HepG2 (cell line): ENCODE measurements around the gene NEK11. TPM values are rescaled to one million over a fixed set of nuclear protein-coding genes. Genes with fewer than 3 reads are reported as not detected.

Experiments used
- BRD4 ChIP-seq: sonication (generic); formaldehyde crosslinking; IDR thresholded peaks from 2 replicates; pipeline ENCODE4 v1.4.0; 2020; ENCODE audit warnings: missing genetic modification reagents
- DNMT3B ChIP-seq: conservative IDR thresholded peaks from 2 replicates; pipeline ENCODE4 v1.6.1; 2016; ENCODE audit warnings: missing biosample characterization, control low read depth
- IRF2 ChIP-seq: IDR thresholded peaks from 2 replicates; pipeline ENCODE4 v1.6.1; 2018; ENCODE audit warnings: missing genetic modification reagents, missing compliant biosample characterization
- MATR3 ChIP-seq: sonication (generic); formaldehyde crosslinking; IDR thresholded peaks from 2 replicates; pipeline ENCODE4 v1.4.0; 2020; ENCODE audit warnings: missing genetic modification reagents
- MBD4 ChIP-seq: IDR thresholded peaks from 2 replicates; pipeline ENCODE4 v1.6.1; 2012; ENCODE audit warnings: low read length, inconsistent platforms, borderline replicate concordance
- NPAS2 ChIP-seq: sonication (generic); formaldehyde crosslinking; IDR thresholded peaks from 2 replicates; pipeline ENCODE4 v1.8.0; 2022; ENCODE audit warnings: mild to moderate bottlenecking, missing genetic modification reagents, borderline replicate concordance
- POLR2AphosphoS2 ChIP-seq: IDR thresholded peaks from 2 replicates; pipeline ENCODE4 v1.6.1; 2011; ENCODE audit warnings: low read depth, low read length, improper control_type of control experiment
- SIN3A ChIP-seq: IDR thresholded peaks from 2 replicates; pipeline ENCODE4 v1.6.1; 2011; ENCODE audit warnings: low read depth, mild to moderate bottlenecking, control low read depth, low read length, borderline replicate concordance
- SOX13 ChIP-seq, 3 experiments: fragments of 450-650 bp in 1 of 3; sonication (generic) in 1 of 3; formaldehyde crosslinking in 1 of 3; IDR thresholded peaks in 2 of 3; conservative IDR thresholded peaks in 1 of 3; 2 replicates each; pipeline versions ENCODE4 v1.5.0 to v1.6.1; 2016 to 2020; ENCODE audit warnings: antibody characterized with exemption in 1 of 3, mild to moderate bottlenecking in 1 of 3, missing compliant biosample characterization in 1 of 3, missing genetic modification reagents in 1 of 3, moderate library complexity in 1 of 3
- SP4 ChIP-seq: sonication (generic); formaldehyde crosslinking; IDR thresholded peaks from 2 replicates; pipeline ENCODE4 v1.8.1; 2023; ENCODE audit warnings: mild to moderate bottlenecking, missing genetic modification reagents
- TBP ChIP-seq: sonication (generic); formaldehyde crosslinking; IDR thresholded peaks from 2 replicates; pipeline ENCODE4 v1.5.0; 2020; ENCODE audit warnings: missing genetic modification reagents
- ZBTB8A ChIP-seq: sonication (generic); formaldehyde crosslinking; IDR thresholded peaks from 2 replicates; pipeline ENCODE4 v1.4.0; 2020; ENCODE audit warnings: mild to moderate bottlenecking, low read depth, missing genetic modification reagents, borderline replicate concordance
- ZFP90 ChIP-seq: sonication (generic); formaldehyde crosslinking; IDR thresholded peaks from 2 replicates; pipeline ENCODE4 v1.8.0; 2022; ENCODE audit warnings: missing genetic modification reagents, mild to moderate bottlenecking, inconsistent platforms, borderline replicate concordance
- ZKSCAN5 ChIP-seq: sonication (generic); formaldehyde crosslinking; IDR thresholded peaks from 2 replicates; pipeline ENCODE4 v1.5.1; 2020; ENCODE audit warnings: mild to moderate bottlenecking, missing genetic modification reagents
- ZNF205 ChIP-seq: IDR thresholded peaks from 2 replicates; pipeline ENCODE4 v1.6.1; 2018; ENCODE audit warnings: missing biosample characterization, missing genetic modification reagents
- ZNF441 ChIP-seq: sonication (generic); formaldehyde crosslinking; IDR thresholded peaks from 2 replicates; pipeline ENCODE4 v1.7.0; 2021; ENCODE audit warnings: missing genetic modification reagents, borderline replicate concordance
- ZNF547 ChIP-seq: sonication (generic); formaldehyde crosslinking; IDR thresholded peaks from 2 replicates; pipeline ENCODE4 v1.5.1; 2020; ENCODE audit warnings: mild to moderate bottlenecking, missing genetic modification reagents
- ZNF549 ChIP-seq: sonication (generic); formaldehyde crosslinking; IDR thresholded peaks from 2 replicates; pipeline ENCODE4 v1.5.0; 2020; ENCODE audit warnings: missing genetic modification reagents
- ZNF563 ChIP-seq: sonication (generic); formaldehyde crosslinking; IDR thresholded peaks from 2 replicates; pipeline ENCODE4 v1.8.0; 2022; ENCODE audit warnings: mild to moderate bottlenecking, moderate library complexity, missing genetic modification reagents
- ZNF564 ChIP-seq: sonication (generic); formaldehyde crosslinking; IDR thresholded peaks from 2 replicates; pipeline ENCODE4 v1.8.1; 2023; ENCODE audit warnings: mild to moderate bottlenecking, missing genetic modification reagents
- ZNF766 ChIP-seq: sonication (generic); formaldehyde crosslinking; IDR thresholded peaks from 2 replicates; pipeline ENCODE4 v1.5.0; 2020; ENCODE audit warnings: missing genetic modification reagents, borderline replicate concordance
- polyA plus RNA-seq, 8 experiments: library from polyadenylated mRNA; depleted of rRNA in 3 of 8; stranded (reverse) in 7 of 8; unstranded in 1 of 8; fragments of >200 nt; fragmentation: Illumina TruSeq in 4 of 8; extraction: Trizol in 4 of 8; gene quantifications; 2 replicates each; pipeline versions ENCODE4 v1.2.1 to v1.2.3, GENCODE V29; 2011 to 2016; ENCODE audit warnings: low read depth in 4 of 8, missing spikeins in 1 of 8, mixed read lengths in 1 of 8; ENCODE audit not compliant: insufficient read depth in 1 of 8
- total RNA-seq, 5 experiments: library from RNA; depleted of rRNA; stranded (reverse); fragments of >200 nt; fragmentation: Illumina TruSeq; extraction: Trizol; gene quantifications; 2 replicates each; pipeline ENCODE4 v1.2.3, GENCODE V29; 2016; ENCODE audit warnings: low read depth in 1 of 5
- TF ChIP-seq, protein P1 (sequence below): sonication (generic); formaldehyde crosslinking; IDR thresholded peaks from 2 replicates; pipeline ENCODE4 v1.8.1; 2022; ENCODE audit warnings: low read depth, mild to moderate bottlenecking, missing genetic modification reagents
- TF ChIP-seq, protein P2 (sequence below): sonication (generic); formaldehyde crosslinking; IDR thresholded peaks from 2 replicates; pipeline ENCODE4 v1.5.0; 2020; ENCODE audit warnings: missing genetic modification reagents
- TF ChIP-seq, protein P3 (sequence below): IDR thresholded peaks from 2 replicates; pipeline ENCODE4 v1.6.1; 2018; ENCODE audit warnings: missing genetic modification reagents, mild to moderate bottlenecking, missing compliant biosample characterization

Gene NEK11
- total and polyA plus RNA-seq, 2 of the 13 experiments (the other 11 are each of a cell fraction or from before 2014, with no cell fraction given), result 0.95 to 2.2 TPM

DNA sequence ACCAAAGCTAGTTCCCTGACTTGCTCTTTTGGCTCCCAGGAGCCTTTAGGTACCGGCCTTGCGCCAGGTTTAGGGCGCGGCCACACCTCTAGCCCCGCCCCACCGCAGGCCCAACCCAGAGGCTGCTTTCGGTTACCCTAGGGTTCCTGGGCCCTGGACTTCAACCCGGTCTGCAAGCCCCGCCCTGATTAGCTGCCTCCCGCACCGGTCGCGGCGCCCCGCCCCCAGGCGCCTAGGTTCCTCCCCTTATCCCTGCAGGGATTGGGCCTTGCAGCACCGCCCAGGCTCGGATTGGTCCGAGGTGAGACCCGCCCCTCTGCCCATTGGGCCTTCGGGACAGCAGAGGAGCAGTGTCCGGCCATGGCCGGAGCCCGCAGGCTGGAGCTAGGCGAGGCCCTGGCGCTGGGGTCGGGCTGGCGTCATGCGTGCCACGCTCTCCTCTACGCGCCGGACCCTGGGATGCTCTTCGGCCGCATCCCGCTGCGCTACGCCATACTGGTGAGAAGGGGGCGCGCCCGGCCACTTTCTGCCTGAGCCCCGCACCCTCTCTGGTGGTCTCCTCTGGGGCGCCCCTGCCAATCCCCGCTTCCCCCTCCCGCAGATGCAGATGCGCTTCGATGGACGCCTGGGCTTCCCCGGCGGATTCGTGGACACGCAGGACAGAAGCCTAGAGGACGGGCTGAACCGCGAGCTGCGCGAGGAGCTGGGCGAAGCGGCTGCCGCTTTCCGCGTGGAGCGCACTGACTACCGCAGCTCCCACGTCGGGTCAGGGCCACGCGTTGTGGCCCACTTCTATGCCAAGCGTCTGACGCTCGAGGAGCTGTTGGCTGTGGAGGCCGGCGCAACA, 355.0 kb downstream of the NEK11 start, which contains the start of gene NUDT16 (continued):
- TF ChIP-seq SIN3A (peak; percentile 55; the same call in 1 of the 2 replicates), TBP (CRISPR knock-in tag) (0 out of 2 replicates have a peak, but pooled peaks have one; percentile 19), ZNF441 (CRISPR knock-in tag) (no peak), ZNF549 (CRISPR knock-in tag) (0 out of 2 replicates have a peak, but pooled peaks have one; percentile 44), ZBTB8A (CRISPR knock-in tag) (no peak), NPAS2 (no peak), ZNF563 (CRISPR knock-in tag) (peak; percentile 60), MATR3 (CRISPR knock-in tag) (no peak), MBD4 (no peak), SOX13 (IDR thresholded peaks at IDR 0.05) (no peak), SOX13 (CRISPR knock-in tag; conservative IDR thresholded peaks at IDR 0.05 in 1 of 2, IDR thresholded peaks at IDR 0.05 in 1 of 2) (no peak; a peak in 1 of 4 replicates), ZNF766 (CRISPR knock-in tag) (no peak), IRF2 (CRISPR knock-in tag) (peak; percentile 85), ZFP90 (CRISPR knock-in tag) (peak; percentile 89; the same call in 1 of the 2 replicates), ZNF564 (peak; percentile 64; the same call in 1 of the 2 replicates), ZNF205 (CRISPR knock-in tag) (no peak), SP4 (peak; percentile 90), BRD4 (CRISPR knock-in tag) (peak; percentile 80), POLR2AphosphoS2 (no peak), ZKSCAN5 (0 out of 2 replicates have a peak, but pooled peaks have one; percentile 13), DNMT3B (CRISPR knock-in tag) (0 out of 2 replicates have a peak, but pooled peaks have one; percentile 67), ZNF547 (CRISPR knock-in tag) (peak; percentile 66; the same call in 1 of the 2 replicates)
- TF ChIP-seq, protein P1, sequence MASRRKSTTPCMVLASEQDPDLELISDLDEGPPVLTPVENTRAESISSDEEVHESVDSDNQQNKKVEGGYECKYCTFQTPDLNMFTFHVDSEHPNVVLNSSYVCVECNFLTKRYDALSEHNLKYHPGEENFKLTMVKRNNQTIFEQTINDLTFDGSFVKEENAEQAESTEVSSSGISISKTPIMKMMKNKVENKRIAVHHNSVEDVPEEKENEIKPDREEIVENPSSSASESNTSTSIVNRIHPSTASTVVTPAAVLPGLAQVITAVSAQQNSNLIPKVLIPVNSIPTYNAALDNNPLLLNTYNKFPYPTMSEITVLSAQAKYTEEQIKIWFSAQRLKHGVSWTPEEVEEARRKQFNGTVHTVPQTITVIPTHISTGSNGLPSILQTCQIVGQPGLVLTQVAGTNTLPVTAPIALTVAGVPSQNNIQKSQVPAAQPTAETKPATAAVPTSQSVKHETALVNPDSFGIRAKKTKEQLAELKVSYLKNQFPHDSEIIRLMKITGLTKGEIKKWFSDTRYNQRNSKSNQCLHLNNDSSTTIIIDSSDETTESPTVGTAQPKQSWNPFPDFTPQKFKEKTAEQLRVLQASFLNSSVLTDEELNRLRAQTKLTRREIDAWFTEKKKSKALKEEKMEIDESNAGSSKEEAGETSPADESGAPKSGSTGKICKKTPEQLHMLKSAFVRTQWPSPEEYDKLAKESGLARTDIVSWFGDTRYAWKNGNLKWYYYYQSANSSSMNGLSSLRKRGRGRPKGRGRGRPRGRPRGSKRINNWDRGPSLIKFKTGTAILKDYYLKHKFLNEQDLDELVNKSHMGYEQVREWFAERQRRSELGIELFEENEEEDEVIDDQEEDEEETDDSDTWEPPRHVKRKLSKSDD (CRISPR knock-in tag), result peak; percentile 46; the same call in 1 of the 2 replicates
- TF ChIP-seq, protein P2, sequence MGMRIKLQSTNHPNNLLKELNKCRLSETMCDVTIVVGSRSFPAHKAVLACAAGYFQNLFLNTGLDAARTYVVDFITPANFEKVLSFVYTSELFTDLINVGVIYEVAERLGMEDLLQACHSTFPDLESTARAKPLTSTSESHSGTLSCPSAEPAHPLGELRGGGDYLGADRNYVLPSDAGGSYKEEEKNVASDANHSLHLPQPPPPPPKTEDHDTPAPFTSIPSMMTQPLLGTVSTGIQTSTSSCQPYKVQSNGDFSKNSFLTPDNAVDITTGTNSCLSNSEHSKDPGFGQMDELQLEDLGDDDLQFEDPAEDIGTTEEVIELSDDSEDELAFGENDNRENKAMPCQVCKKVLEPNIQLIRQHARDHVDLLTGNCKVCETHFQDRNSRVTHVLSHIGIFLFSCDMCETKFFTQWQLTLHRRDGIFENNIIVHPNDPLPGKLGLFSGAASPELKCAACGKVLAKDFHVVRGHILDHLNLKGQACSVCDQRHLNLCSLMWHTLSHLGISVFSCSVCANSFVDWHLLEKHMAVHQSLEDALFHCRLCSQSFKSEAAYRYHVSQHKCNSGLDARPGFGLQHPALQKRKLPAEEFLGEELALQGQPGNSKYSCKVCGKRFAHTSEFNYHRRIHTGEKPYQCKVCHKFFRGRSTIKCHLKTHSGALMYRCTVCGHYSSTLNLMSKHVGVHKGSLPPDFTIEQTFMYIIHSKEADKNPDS (CRISPR knock-in tag), result no peak
- TF ChIP-seq, protein P3, sequence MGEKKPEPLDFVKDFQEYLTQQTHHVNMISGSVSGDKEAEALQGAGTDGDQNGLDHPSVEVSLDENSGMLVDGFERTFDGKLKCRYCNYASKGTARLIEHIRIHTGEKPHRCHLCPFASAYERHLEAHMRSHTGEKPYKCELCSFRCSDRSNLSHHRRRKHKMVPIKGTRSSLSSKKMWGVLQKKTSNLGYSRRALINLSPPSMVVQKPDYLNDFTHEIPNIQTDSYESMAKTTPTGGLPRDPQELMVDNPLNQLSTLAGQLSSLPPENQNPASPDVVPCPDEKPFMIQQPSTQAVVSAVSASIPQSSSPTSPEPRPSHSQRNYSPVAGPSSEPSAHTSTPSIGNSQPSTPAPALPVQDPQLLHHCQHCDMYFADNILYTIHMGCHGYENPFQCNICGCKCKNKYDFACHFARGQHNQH, result peak; percentile 74; the same call in 1 of the 2 replicates
